Right renal cortex interstitium (tissue), 3 donors: ENCODE results near the gene MRPL27. TPM values are rescaled to one million over a fixed set of nuclear protein-coding genes. Genes with fewer than 3 reads are reported as not detected.

Source experiments
- DNase-seq, 3 donors: peaks; one replicate each; pipeline ENCODE4 v3.0.0-alpha.2; 2013; ENCODE audit warnings: low read depth in 3 of 3, low spot score in 2 of 3
- polyA plus RNA-seq, 3 donors: library from polyadenylated mRNA; unstranded; fragments of 120-200 nt; gene quantifications; one replicate each; pipeline ENCODE4 v1.2.1, GENCODE V29; 2013; ENCODE audit not compliant: insufficient read length in 3 of 3

The MRPL27 gene
- polyA plus RNA-seq, 3 donors: 70.7 to 81.5 (median 80.0) TPM

DNA sequence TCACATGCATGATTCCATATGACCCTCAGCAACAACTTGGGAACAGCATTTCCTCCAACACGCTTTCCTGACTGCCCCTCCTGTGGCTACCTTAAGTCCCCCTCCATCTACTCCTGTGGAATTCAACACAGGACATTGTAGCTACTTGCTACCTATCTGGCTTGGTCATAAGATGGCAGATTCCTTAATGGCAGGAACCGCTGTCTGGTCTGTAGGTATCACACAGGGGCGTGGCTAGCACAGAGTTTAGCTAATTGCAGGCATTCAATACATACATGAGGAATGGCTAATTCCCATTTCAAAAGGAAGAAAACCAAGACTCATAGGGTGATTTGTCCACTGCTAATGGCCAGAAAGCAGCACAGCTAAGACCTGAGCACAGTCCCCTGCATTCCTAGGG is 15.7 kb upstream of the MRPL27 start:
- no peak for DNase-seq

- DNase-seq: no peak
These were observed 13.5 kb upstream of the MRPL27 start for GRCh38 chr17:50386510-50386909.

DNA sequence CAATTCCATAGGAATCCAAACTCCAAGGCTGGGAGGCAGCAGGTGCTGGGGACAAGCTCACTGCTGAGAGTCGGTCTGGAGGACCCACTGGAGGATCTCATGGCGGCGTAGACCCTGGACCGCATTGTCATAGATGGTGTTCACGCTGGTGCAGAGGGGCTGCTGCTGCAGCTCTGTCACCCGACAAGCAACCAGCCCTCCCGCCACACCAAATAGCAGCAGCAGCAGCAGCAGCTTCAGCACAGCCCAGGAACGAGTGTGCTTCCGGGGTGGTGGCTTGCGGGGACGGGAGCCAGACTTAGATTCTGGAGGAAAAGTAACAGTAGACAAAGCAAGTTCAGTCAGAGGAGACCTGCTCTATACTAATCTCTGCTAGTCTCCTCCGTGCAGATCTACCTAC is 9.9 kb upstream of the MRPL27 start:
- DNase-seq: no peak

DNA sequence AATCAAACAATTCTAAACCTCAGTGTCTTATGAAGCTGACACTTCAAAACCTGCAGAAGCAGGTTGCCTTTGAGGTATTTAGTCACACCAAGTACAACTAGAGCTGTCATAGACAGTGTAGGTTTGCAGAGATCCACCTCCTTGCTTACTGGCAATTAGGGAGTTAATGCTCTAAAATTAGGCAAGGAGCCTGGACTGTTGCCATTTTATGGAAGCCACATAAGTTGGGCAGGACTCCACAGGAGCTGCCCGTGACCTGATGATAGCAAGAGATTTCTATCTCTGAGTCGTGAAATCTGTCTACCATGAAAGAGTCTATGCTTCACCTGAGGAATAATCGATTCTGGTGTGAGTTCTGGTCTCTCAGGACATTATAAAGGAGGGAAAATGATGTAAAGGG is 8.9 kb upstream of the MRPL27 start:
- DNase-seq: no peak

GRCh38 chr17:50381260-50381815 is 8.4 kb upstream of the MRPL27 start:
- no peak for DNase-seq

DNA sequence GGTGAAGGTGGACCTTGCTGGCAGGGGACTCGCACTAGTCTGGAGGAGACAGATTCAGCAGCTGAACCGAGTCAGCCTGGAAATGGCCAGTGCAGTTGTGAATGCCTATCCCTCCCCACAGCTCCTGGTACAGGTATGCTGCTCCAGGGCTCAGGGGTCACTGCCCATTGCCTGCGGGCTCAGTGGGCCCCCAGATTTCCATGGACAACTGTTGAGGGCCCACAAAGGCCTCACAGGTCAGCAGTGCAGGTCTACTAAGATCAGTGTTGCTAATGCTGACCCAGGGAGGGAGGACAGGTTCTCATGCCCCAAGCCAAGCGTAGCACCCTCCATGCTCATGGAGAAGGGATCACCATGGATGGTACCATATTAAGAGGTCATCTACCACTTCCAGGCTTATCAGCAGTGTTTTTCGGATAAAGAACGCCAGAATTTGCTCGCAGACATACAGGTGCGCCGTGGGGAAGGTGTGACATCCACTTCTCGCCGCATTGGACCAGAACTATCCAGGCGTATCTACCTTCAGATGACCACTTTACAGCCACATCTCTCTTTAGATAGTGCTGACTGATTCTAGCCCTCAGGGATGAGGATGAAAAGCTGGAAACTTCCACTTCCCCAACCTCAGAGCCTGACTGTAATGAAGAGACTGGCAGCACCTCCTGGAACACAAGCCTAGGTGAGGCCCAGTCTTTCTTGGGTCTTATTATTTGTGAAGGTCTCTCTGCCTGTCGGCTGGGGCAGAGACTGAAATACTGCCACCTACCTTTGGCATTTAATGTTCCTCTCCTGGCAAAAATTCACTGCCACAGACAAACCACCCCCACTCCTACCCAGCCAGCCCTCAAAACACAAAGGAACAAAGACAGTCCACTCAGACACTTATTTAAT is 7.6 kb upstream of the MRPL27 start:
- no peak for DNase-seq

GRCh38 chr17:50379351-50380132 is 6.6 kb upstream of the MRPL27 start:
- DNase-seq: no peak

GRCh38 chr17:50375858-50376538 is 3.0 kb upstream of the MRPL27 start:
- no peak for DNase-seq

DNA sequence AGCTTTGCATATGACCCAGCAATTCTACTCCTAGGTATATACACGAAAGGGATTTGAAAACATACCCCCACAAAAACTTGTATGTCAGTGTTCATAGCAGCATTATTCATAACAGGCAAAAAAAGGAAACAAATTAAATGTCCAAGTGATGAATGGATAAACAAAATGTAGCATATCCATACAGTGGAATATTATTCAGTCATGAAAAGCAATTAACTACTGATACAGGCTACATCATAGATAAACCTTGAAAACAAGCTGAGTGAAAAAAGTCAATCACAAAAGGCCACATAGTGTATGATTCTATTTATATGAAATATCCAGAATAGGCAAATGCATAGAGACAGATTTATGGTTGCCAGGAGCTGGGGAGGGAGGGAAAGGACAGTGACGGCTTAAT is 721 bp upstream of the MRPL27 start:
- no peak for DNase-seq

- no peak for DNase-seq
These were observed 694 bp downstream of the MRPL27 start for GRCh38 chr17:50372222-50372757.

DNA sequence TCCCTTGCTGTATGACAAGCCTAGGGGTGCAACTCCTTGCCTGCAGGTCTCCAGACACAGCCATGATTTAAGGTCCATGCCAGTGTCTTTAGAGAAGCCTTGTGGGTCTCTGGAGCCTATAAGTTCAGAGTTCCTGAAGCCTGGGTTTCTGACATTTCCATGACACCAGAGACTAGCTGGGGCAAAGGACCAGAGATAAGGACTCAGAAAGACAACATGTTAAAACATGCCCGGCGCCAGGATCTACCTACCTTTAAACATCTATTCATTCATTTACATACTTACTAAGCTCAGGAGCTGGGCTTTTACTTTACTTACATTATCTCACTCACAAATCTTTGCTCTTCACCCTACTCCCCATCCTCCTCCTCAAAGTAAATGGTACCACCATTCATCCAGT is 1.5 kb downstream of the MRPL27 start:
- no peak for DNase-seq

DNA sequence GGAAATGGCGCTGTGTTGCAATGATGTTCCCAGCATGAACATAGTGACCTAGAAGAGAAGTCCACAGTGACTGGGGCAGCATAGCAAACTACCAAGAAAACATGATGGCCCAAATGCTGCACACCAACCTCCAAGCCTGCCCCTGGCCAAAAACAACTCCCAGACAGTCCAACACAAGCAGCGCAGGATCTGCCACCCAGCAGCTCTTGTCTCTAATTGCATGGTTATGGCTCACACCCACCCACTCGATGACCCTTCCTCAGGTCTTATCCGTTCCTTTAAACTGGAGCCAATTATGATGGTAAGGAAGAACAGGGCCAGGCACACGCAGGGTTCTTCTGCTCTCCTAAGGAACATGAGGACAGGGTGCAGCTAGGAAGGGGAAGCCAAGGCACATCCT is 2.9 kb downstream of the MRPL27 start:
- no peak for DNase-seq

GRCh38 chr17:50367401-50367800 is 5.6 kb downstream of the MRPL27 start:
- DNase-seq: no peak

GRCh38 chr17:50365649-50366393 is 7.2 kb downstream of the MRPL27 start:
- DNase-seq: no peak

- DNase-seq: no peak
These were observed 7.8 kb downstream of the MRPL27 start for GRCh38 chr17:50365165-50365564.

DNA sequence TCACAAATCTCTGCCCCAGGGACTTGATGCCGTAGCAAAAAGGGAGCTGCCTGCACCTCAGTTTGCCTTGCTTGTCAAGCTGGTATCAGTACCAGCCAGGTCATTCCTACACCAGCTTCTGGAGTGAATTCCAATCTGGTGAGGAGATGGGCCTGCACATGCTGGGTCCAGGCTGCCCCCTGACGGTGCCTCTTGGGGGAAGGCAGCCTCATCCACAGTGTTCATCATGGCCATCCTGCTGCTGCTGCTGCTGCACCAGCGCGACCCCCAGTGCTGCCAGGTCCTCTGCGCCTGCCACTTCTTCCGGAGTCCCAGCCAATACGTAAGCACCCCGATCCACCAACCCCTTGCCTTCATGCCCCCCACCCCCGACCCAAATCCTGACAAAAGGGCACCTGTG is 8.3 kb downstream of the MRPL27 start:
- no peak for DNase-seq

GRCh38 chr17:50364061-50364458 is 8.9 kb downstream of the MRPL27 start:
- DNase-seq: no peak

DNA sequence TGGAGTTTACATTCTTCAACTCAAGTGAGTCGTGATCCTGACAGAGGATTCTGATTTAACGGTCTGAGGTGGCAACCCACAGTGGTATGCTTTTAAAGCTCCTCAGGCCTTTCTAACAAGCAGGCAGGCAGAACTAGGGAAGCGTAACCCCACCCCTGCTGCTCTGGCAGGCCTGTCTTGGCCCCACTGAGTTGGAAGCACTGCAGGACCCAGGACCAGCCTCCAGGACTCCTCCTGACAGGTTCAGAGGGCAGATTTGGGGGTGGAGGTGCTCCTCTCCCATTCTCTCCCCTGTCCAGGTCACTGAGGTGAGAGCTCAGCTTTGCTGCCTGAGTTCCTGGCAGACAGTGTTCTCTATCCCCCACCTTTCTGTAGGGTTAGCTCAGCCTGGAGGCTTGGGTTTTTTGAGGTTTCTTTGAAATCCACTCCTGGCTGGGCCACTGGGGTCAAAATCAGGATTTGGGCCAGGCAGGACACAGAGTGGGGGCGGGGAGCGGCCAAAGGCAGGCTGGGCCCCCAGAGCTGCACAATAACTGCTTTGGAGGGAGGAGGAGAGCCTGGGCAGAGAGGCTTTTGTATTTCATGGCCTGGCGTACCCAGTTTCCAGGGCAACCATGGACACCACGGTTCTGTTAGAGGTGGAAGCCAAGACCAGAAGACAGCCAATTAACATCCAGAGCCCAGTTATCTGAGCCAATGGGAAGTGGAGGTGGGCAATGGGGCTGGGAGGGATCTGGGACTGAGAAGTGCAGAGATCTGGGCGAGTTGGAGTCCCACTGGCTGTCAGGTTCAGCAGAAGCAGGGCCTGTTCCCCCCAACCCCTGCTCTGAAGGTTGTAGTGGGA is 9.5 kb downstream of the MRPL27 start:
- no peak for DNase-seq

DNA sequence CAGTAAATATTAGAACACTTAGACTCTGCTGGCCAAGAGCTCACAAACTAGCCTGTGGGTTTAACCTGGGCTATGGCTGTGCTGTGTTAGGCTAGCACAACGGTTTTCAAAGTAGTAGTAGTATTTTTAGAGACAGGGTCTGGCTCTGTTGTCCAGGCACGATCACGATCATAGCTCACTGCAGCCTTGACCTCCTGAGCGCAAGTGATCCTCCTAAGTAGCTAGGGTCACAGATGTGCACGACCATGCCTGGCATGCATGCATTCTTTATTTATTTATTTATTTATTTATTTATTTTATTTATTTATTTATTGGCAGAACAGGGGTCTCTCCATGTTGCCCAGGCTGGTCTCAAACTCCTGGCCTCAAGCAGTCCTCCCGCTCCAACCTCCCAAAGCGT is 10.3 kb downstream of the MRPL27 start:
- no peak for DNase-seq
